CD8-positive, alpha-beta memory T cell (primary cell): Measurements from ENCODE around the gene PACS2. TPM values are rescaled to one million over a fixed set of nuclear protein-coding genes. Genes with fewer than 3 reads are reported as not detected.
A peak's percentile ranks its signal among the peaks of the same experiment; 100 is the strongest.

Source experiments
- CTCF ChIA-PET: fragments of 350-600 bp; sonication (Branson Sonifier 250); formaldehyde crosslinking; loops from one replicate; lab custom pipeline; 2021; ENCODE audit warnings: antibody characterized with exemption; lab: Charles Lee
- POLR2A ChIA-PET: fragments of 350-600 bp; sonication (Branson Sonifier 250); formaldehyde crosslinking; loops from one replicate; lab custom pipeline; 2021; ENCODE audit warnings: antibody characterized with exemption; lab: Charles Lee
- DNase-seq, 5 donors: peaks; one replicate each; pipeline versions ENCODE4 v3.0.0 to v3.0.0-alpha.2; 2020 to 2022; ENCODE audit warnings: mixed read lengths in 1 of 5
- H3K27ac ChIP-seq: one replicate; pipeline ENCODE4 v1.7.0; 2013; ENCODE audit warnings: low read depth, mild to moderate bottlenecking, low read length, moderate library complexity
- H3K27me3 ChIP-seq: 2 replicates; pipeline ENCODE4 v1.7.0; 2013; ENCODE audit warnings: low read length, mild to moderate bottlenecking; ENCODE audit not compliant: insufficient read depth, poor library complexity, severe bottlenecking
- H3K36me3 ChIP-seq: 2 replicates; pipeline ENCODE4 v1.7.0; 2013; ENCODE audit warnings: mild to moderate bottlenecking, low read length, moderate library complexity; ENCODE audit not compliant: insufficient read depth
- H3K4me1 ChIP-seq: 2 replicates; pipeline ENCODE4 v1.7.0; 2013; ENCODE audit warnings: mild to moderate bottlenecking, low read length, moderate library complexity; ENCODE audit not compliant: insufficient read depth
- H3K4me3 ChIP-seq: 2 replicates; pipeline ENCODE4 v1.7.0; 2013; ENCODE audit warnings: mild to moderate bottlenecking, low read length
- H3K9me3 ChIP-seq: 2 replicates; pipeline ENCODE4 v1.7.0; 2013; ENCODE audit warnings: mild to moderate bottlenecking, low read length
- H3K27ac Mint-ChIP-seq, 8 donors: one replicate each; pipeline ENCODE4 v1.8.0; 2020 to 2021; ENCODE audit warnings: mixed read lengths in 8 of 8, mild to moderate bottlenecking in 6 of 8, inconsistent platforms in 3 of 8, moderate library complexity in 3 of 8
- H3K27me3 Mint-ChIP-seq, 2 donors: one replicate each; pipeline ENCODE4 v1.8.0; 2020 to 2021; ENCODE audit warnings: mixed read lengths in 2 of 2, mild to moderate bottlenecking in 1 of 2, moderate library complexity in 1 of 2
- H3K36me3 Mint-ChIP-seq, 3 donors: one replicate each; pipeline ENCODE4 v1.8.0; 2020 to 2021; ENCODE audit warnings: mixed read lengths in 3 of 3, inconsistent platforms in 1 of 3, mild to moderate bottlenecking in 1 of 3
- H3K4me1 Mint-ChIP-seq, 3 donors: one replicate each; pipeline ENCODE4 v1.8.0; 2020 to 2021; ENCODE audit warnings: mixed read lengths in 3 of 3, inconsistent platforms in 1 of 3, mild to moderate bottlenecking in 1 of 3
- H3K4me3 Mint-ChIP-seq, 7 donors: one replicate each; pipeline ENCODE4 v1.8.0; 2020 to 2021; ENCODE audit warnings: mixed read lengths in 7 of 7, mild to moderate bottlenecking in 6 of 7, moderate library complexity in 4 of 7, inconsistent platforms in 2 of 7
- H3K9me3 Mint-ChIP-seq, 5 donors: one replicate each; pipeline ENCODE4 v1.8.0; 2020 to 2022; ENCODE audit warnings: mixed read lengths in 5 of 5, mild to moderate bottlenecking in 3 of 5, moderate library complexity in 2 of 5, inconsistent platforms in 1 of 5
- polyA plus RNA-seq: library from polyadenylated mRNA; unstranded; fragments of 300-500 nt; fragmentation: Illumina TruSeq; gene quantifications from one replicate; pipeline ENCODE4 v1.2.3, GENCODE V29; 2021
- total RNA-seq, 2 experiments: library from RNA; stranded (reverse); gene quantifications; one replicate each; pipeline ENCODE4 v1.2.3, GENCODE V29; 2021

PACS2 gene
- total and polyA plus RNA-seq, 3 experiments from 2014 or later: 6.5 to 32.9 (median 31.0) TPM

DNA sequence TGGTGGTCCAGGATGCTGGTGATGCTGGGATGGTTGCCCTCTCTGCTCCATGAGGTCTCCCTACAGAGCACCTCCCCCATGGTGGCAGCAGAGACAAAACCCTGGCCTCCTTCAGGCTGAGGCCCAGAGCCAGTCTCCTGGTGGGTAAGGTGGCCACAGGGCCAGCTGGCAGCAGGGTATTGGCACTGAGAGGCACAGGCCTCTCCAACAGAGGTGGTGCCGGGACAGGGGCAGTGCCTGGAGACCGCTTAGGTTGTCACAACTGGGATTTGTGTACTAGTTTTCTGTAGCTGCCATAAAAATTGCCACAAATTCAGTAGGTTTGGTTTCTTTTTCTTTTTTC, 99.0 kb downstream of the PACS2 start:
- Mint-ChIP-seq H3K27me3 (peaks cover 27 to 43% of the 10 kb centered on the region in 2 donors), H3K4me1 (peaks cover 4 to 24% (median 11%) of the 10 kb centered on the region in 3 donors), H3K36me3 (no peaks in the 10 kb centered on the region), H3K9me3 (no peaks in the 10 kb centered on the region), H3K27ac (no peak overlapping the region), H3K4me3 (peak overlapping the region in 3 of 7 donors; percentile 23 to 50 (median 48))
- POLR2A ChIA-PET: no interaction called here
- Histone ChIP-seq H3K4me3 (no peak overlapping the region), H3K27me3 (peaks cover 12% of the 10 kb centered on the region), H3K27ac (no peak overlapping the region), H3K36me3 (no peaks in the 10 kb centered on the region), H3K9me3 (no peaks in the 10 kb centered on the region), H3K4me1 (peaks cover 12% of the 10 kb centered on the region)
- CTCF ChIA-PET: interaction anchor here (1.6 kb wide), 1 partner anchor 76 kb away, joined by 4 read pairs; no protein-coding TSS in a partner anchor
- DNase-seq: no peak

DNA sequence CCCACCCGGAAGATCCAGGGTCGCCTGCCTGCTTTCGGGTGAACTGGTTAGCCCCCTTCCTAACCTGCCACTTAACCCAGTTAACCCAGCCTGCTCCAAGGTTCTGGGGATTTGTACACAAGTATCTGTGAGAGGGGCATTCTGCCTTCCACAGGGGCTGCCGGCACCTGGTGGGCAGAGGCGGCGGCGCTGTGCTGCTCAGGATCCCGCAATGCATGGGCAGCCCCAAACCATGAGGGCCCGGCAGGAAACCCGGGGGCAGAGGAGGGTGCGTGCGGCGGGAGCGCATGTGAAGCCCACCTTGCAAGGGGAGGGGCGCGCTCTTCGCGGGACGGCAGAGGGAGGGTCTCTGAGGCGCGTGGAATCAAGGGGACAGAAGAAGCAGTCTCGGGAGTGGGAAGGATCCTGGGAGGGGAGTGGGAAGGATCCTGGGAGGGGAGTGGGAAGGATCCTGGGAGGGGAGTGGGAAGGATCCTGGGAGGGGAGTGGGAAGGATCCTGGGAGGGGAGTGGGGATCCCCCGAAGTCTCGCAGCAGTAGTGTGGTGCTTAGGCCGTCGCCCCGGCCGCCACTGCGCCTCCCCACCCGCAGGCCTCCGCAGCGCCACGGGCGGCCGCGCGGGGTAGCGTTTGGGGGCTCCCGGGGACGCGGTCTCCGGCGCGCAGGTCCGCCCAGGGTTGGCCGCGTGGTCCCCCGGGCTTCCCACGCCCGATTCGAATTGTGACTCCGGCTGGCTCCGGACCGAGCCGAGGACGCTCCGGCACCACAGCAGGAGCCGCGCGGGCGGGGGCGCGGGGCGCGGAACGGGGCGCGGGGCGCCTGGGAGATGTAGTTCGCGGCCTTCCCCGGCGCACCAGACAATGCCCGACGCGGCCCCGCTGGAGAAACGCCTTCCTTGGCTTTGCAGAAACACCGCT, 100.2 kb downstream of the PACS2 start:
- DNase-seq: peak; percentile 41 to 68 (median 57)
- Histone ChIP-seq H3K27ac (no peak overlapping the region), H3K27me3 (peaks cover 12% of the 10 kb centered on the region), H3K4me3 (peak overlapping the region; percentile 54), H3K9me3 (no peaks in the 10 kb centered on the region), H3K36me3 (no peaks in the 10 kb centered on the region), H3K4me1 (peaks cover 21% of the 10 kb centered on the region)
- Mint-ChIP-seq H3K27me3 (peaks cover 27 to 43% of the 10 kb centered on the region in 2 donors), H3K9me3 (no peaks in the 10 kb centered on the region), H3K36me3 (no peaks in the 10 kb centered on the region), H3K4me3 (peak overlapping the region; percentile 58 to 76 (median 70)), H3K27ac (no peak overlapping the region), H3K4me1 (peaks cover 4 to 28% (median 11%) of the 10 kb centered on the region in 3 donors)
- ChIA-PET POLR2A (no interaction called here), CTCF (interaction anchor here (1.0 to 2.1 kb wide), 3 partner anchors 68 to 114 kb away, joined by 3 to 6 read pairs (median 5); no protein-coding TSS in a partner anchor)

DNA sequence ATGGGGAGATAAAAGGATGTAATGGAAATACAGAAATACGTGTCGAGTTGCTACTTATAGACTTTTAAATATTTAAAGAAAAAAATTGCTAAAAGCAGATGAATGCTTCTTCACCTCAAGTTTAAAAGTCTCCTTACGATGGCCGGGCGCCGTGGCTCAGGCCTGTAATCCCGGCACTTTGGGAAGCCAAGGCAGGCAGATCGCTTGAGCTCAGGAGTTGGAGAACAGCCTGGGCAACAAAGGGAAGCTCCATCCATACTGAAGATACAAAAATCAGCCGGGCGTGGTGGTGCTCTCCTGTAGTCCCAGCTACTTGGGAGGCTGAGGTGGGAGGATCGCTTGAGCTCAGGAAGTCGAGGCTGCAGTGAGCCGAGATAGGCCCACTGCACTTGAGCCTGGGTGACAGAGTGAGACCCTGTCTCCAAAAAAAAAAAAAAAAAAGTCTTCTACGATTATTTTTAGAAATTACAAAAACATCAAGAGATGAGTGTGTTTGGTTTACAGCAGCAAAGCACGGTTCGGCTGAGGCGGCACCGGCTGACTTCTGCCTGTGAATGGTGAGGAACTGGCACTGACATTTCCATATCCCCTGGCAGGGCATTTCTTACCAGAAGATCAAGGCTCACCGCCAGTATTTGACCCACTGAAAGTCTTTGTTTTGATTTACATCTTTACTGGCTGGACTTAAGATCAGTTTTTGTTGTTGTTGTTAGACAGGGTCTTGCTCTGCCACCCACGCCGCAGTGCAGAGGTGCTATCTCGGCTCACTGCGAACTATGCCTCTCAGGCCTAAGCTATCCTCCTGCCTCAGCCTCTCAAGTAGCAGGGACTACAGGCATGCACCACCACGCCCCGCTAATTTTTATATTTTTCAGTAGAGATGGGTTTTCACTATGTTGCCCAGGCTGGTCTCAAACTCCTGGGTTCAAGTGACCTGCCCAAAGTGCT, 101.2 kb downstream of the PACS2 start:
- H3K36me3 Mint-ChIP-seq: no peaks in the 10 kb centered on the region
- H3K9me3 Mint-ChIP-seq: no peaks in the 10 kb centered on the region
- peaks cover 25 to 37% of the 10 kb centered on the region in 2 donors for H3K27me3 Mint-ChIP-seq
- CTCF ChIA-PET: interaction anchor here (1.0 to 2.3 kb wide), 4 partner anchors 65 to 112 kb away, joined by 3 to 6 read pairs (median 6); no protein-coding TSS in a partner anchor
- POLR2A ChIA-PET: interaction anchor here (0.6 to 0.7 kb wide), 2 partner anchors 9 to 397 kb away, joined by 3 to 6 read pairs; no protein-coding TSS in a partner anchor
- peak overlapping the region in 1 of 8 donors; percentile 38 for H3K27ac Mint-ChIP-seq
- Histone ChIP-seq H3K27ac (no peak overlapping the region), H3K9me3 (no peaks in the 10 kb centered on the region), H3K27me3 (peaks cover 7% of the 10 kb centered on the region), H3K36me3 (no peaks in the 10 kb centered on the region), H3K4me3 (no peak overlapping the region), H3K4me1 (peaks cover 24% of the 10 kb centered on the region)
- H3K4me1 Mint-ChIP-seq: peaks cover 4 to 31% (median 11%) of the 10 kb centered on the region in 3 donors
- H3K4me3 Mint-ChIP-seq: peak overlapping the region; percentile 58 to 76 (median 70)
- DNase-seq: no peak

DNA sequence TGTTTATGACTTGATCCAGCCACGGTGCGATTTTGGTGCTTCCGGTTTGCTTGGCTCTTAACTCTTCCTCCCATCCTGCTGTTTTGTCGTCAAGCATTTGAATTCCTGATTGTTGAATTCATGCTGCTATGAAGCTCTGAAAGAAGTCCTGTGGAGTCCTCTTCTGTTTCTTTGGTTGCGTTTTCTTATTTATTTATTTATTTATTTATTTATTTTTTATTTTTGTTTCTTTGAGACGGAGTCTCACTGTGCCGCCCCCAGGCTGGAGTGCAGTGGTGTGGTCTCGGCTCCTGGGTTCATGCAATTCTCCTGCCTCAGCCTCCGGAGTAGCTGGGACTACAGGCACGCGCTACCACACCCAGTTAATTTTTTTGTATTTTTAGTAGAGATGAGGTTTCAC, 102.1 kb downstream of the PACS2 start:
- ChIA-PET POLR2A (no interaction called here), CTCF (interaction anchor here (1.7 to 2.3 kb wide), 3 partner anchors 64 to 112 kb away, joined by 4 to 6 read pairs (median 6); no protein-coding TSS in a partner anchor)
- H3K4me3 Mint-ChIP-seq: peak overlapping the region in 5 of 7 donors; percentile 21 to 70 (median 61)
- no peaks in the 10 kb centered on the region for H3K9me3 ChIP-seq
- H3K4me1 ChIP-seq: peaks cover 32% of the 10 kb centered on the region
- no peak overlapping the region for H3K27ac ChIP-seq
- H3K4me1 Mint-ChIP-seq: peaks cover 9 to 34% (median 16%) of the 10 kb centered on the region in 3 donors
- peaks cover 21 to 31% of the 10 kb centered on the region in 2 donors for H3K27me3 Mint-ChIP-seq
- H3K4me3 ChIP-seq: no peak overlapping the region
- no peak for DNase-seq
- H3K9me3 Mint-ChIP-seq: no peaks in the 10 kb centered on the region
- no peaks in the 10 kb centered on the region for H3K36me3 Mint-ChIP-seq
- no peaks in the 10 kb centered on the region for H3K36me3 ChIP-seq
- peaks cover 4% of the 10 kb centered on the region for H3K27me3 ChIP-seq
- H3K27ac Mint-ChIP-seq: peak overlapping the region in 3 of 8 donors; percentile 14 to 56 (median 38)

DNA sequence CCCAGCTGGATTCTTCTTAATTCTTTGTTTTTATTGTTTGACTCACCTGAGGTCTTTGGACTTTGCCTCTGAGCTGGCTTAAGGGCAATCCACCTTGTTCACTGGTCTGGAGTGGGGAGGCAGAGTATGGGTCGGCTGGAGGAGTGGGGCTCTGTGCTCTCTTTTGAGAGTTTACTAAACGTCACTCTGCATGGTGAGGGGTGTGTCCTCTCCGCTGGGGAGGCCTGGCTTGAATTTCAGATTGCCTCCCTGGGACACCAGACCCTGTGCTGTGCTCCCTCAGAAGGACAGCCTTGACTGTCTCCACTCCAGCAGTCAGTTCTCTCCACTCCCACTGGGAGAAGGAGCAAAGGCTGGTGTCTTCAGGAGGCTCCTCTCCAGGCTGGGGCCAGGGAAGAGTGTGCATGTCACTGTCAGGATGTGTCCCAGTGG, 103.2 kb downstream of the PACS2 start:
- H3K4me3 ChIP-seq: no peak overlapping the region
- peaks cover 15 to 23% of the 10 kb centered on the region in 2 donors for H3K27me3 Mint-ChIP-seq
- DNase-seq: no peak
- H3K36me3 Mint-ChIP-seq: no peaks in the 10 kb centered on the region
- no peaks in the 10 kb centered on the region for H3K9me3 Mint-ChIP-seq
- H3K27ac Mint-ChIP-seq: peak overlapping the region in 2 of 8 donors; percentile 74 to 92
- H3K27ac ChIP-seq: no peak overlapping the region
- peaks cover 4% of the 10 kb centered on the region for H3K27me3 ChIP-seq
- ChIA-PET POLR2A (no interaction called here), CTCF (interaction anchor here (1.7 to 2.3 kb wide), 2 partner anchors 63 to 72 kb away, joined by 4 to 6 read pairs; no protein-coding TSS in a partner anchor)
- H3K36me3 ChIP-seq: no peaks in the 10 kb centered on the region
- peaks cover 18 to 41% (median 24%) of the 10 kb centered on the region in 3 donors for H3K4me1 Mint-ChIP-seq
- H3K4me3 Mint-ChIP-seq: peak overlapping the region in 6 of 7 donors; percentile 8 to 79 (median 43)
- peaks cover 36% of the 10 kb centered on the region for H3K4me1 ChIP-seq
- H3K9me3 ChIP-seq: no peaks in the 10 kb centered on the region

DNA sequence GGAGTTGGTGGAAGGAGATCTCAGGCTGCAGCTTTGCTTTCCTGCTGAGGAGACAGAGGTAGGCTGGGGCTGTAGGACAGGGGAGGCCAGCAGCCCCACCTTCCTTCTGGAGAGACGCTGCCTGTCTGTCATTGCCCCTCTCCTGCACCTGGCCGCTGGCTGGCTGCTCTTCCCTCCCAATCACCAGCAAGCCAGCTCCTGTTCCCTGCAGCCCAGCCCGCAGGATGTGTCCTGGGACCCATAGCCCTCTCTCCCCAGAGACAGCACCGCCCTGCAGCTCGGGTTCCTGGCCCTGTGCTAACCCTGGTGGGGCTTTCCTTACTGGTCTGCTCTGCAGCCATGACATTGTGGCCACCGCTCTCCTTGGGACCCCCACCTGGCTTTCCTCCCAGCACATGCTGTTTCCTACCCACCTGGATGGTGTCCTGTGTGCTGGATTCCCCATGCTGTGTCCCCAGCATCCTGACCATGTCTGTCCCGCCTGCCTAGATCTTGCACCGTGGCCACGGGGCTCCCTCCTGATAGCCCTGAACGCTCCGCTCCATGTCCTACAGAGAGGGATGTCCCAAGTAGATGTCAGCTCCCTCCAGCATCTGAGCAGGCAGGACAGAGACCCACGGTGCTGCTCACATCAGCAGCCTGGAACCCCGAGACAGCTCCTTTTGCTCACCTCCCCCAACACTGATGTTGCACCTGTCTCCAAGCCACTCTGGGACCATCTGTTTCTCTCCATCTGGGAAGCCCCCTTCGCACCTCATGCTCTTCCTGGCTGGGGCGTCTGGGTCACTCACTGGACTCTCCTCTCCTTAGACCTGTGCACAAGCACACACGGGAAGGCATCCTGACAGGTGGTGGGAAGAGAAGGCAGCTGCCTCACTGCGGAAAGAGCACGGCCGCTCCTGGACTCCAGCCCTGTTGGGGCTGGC, 104.0 kb downstream of the PACS2 start:
- POLR2A ChIA-PET: no interaction called here
- peaks cover 0 to under 1% (median 0%) of the 10 kb centered on the region in 3 donors for H3K36me3 Mint-ChIP-seq
- CTCF ChIA-PET: interaction anchor here (1.7 to 2.3 kb wide), 2 partner anchors 62 to 72 kb away, joined by 4 to 6 read pairs; no protein-coding TSS in a partner anchor
- no peaks in the 10 kb centered on the region for H3K9me3 Mint-ChIP-seq
- DNase-seq: no peak
- Histone ChIP-seq H3K27ac (peak overlapping the region; percentile 45), H3K9me3 (no peaks in the 10 kb centered on the region), H3K4me1 (peaks cover 36% of the 10 kb centered on the region), H3K4me3 (peak overlapping the region; percentile 40), H3K36me3 (no peaks in the 10 kb centered on the region), H3K27me3 (no peaks in the 10 kb centered on the region)
- H3K4me1 Mint-ChIP-seq: peaks cover 22 to 40% (median 27%) of the 10 kb centered on the region in 3 donors
- H3K27me3 Mint-ChIP-seq: peaks cover 7 to 14% of the 10 kb centered on the region in 2 donors
- peak overlapping the region in 4 of 8 donors; percentile 23 to 68 (median 48) for H3K27ac Mint-ChIP-seq
- peak overlapping the region; percentile 57 to 84 (median 73) for H3K4me3 Mint-ChIP-seq
